SU-DHL-6 (cell line): ENCODE measurements around the gene NCLN.
"Not testable (repeated sequence)": the region's sequence is repeated elsewhere in the genome, so short reads cannot be mapped to it uniquely, and the experiment has no call there.

Experiments used
- H2AFZ ChIP-seq: fragments of 200-600 bp; sonication (generic); 2 replicates; pipeline ENCODE4 v1.6.1; 2014; ENCODE audit warnings: low read depth, mild to moderate bottlenecking, moderate library complexity, mixed read lengths, antibody characterized with exemption, low read length; ENCODE audit not compliant: severe bottlenecking
- H3F3A ChIP-seq: fragments of 200-600 bp; shearing (Covaris generic); 2 replicates; pipeline ENCODE4 v1.6.0; 2016; ENCODE audit warnings: antibody characterized with exemption, mild to moderate bottlenecking; ENCODE audit not compliant: insufficient read depth
- H3K27ac ChIP-seq: fragments of 200-600 bp; sonication (generic); 2 replicates; pipeline ENCODE4 v1.5.1; 2016; ENCODE audit warnings: low read depth, mild to moderate bottlenecking, low read length, moderate library complexity, mixed read lengths
- H3K27me3 ChIP-seq: fragments of 200-600 bp; sonication (generic), shearing (Covaris generic); 2 replicates; pipeline ENCODE4 v1.6.0; 2014; ENCODE audit warnings: mild to moderate bottlenecking, low read length
- H3K36me3 ChIP-seq: fragments of 200-600 bp; sonication (generic); 2 replicates; pipeline ENCODE4 v1.6.1; 2014; ENCODE audit warnings: mild to moderate bottlenecking, low read length, mixed read lengths
- H3K4me2 ChIP-seq: fragments of 300-600, 200-600 bp; shearing (Covaris generic), sonication (generic); 2 replicates; pipeline ENCODE4 v1.6.0; 2014; ENCODE audit warnings: low read length, low read depth, mild to moderate bottlenecking; ENCODE audit not compliant: poor library complexity, severe bottlenecking
- H3K4me3 ChIP-seq: fragments of 200-600 bp; sonication (generic); 2 replicates; pipeline ENCODE4 v1.5.1; 2014; ENCODE audit warnings: antibody characterized with exemption, low read length, mild to moderate bottlenecking, mixed read lengths; ENCODE audit not compliant: insufficient read depth, poor library complexity, severe bottlenecking
- H3K79me2 ChIP-seq: fragments of 200-600 bp; sonication (generic); 2 replicates; pipeline ENCODE4 v1.6.1; 2014; ENCODE audit warnings: mild to moderate bottlenecking, low read length, moderate library complexity; ENCODE audit not compliant: insufficient read depth
- H3K9ac ChIP-seq: fragments of 200-600 bp; sonication (generic); 2 replicates; pipeline ENCODE4 v1.7.0; 2014; ENCODE audit warnings: mild to moderate bottlenecking, low read length
- H3K9me2 ChIP-seq: fragments of 200-600 bp; sonication (generic); replicated peaks from 2 replicates; pipeline ENCODE4 v1.6.1; 2014; ENCODE audit warnings: low read length; ENCODE audit not compliant: insufficient read depth
- H3K9me3 ChIP-seq: fragments of 200-600 bp; sonication (generic); 2 replicates; pipeline ENCODE4 v1.6.1; 2014; ENCODE audit warnings: low read length, mixed read lengths; ENCODE audit not compliant: insufficient read depth
- H4K20me1 ChIP-seq: fragments of 200-600 bp; sonication (generic); 2 replicates; pipeline ENCODE4 v1.6.1; 2014; ENCODE audit warnings: low read depth, mild to moderate bottlenecking, antibody characterized with exemption, low read length, moderate library complexity, mixed read lengths
- EZH2phosphoT487 ChIP-seq: fragments of 200-600 bp; sonication (generic), shearing (Covaris generic); conservative IDR thresholded peaks from 2 replicates; pipeline ENCODE4 v1.6.1; 2018; ENCODE audit warnings: mild to moderate bottlenecking, antibody characterized with exemption, low read length, moderate library complexity, mixed read lengths
- TF ChIP-seq, protein P1 (sequence below): fragments of 200-600 bp; sonication (generic); IDR thresholded peaks from one replicate; pipeline ENCODE4 v1.5.1; 2017; ENCODE audit warnings: antibody characterized with exemption, mild to moderate bottlenecking, low read length, moderate library complexity; ENCODE audit not compliant: insufficient read depth, poor library complexity, severe bottlenecking

NCLN gene

GRCh38 chr19:3153286-3154230, 32.2 kb upstream of the NCLN start:
- Histone ChIP-seq H2AFZ (no peak overlapping the region), H3K27ac (no peak overlapping the region), H3K4me2 (no peak overlapping the region), H3K79me2 (no peaks in the 10 kb centered on the region), H3F3A (no peaks in the 10 kb centered on the region), H3K9ac (no peak overlapping the region), H3K27me3 (no peaks in the 10 kb centered on the region), H3K9me2 (no peaks in the 10 kb centered on the region), H3K36me3 (no peaks in the 10 kb centered on the region), H3K4me3 (no peak overlapping the region), H4K20me1 (no peaks in the 10 kb centered on the region), H3K9me3 (no peaks in the 10 kb centered on the region)
- no peak for TF ChIP-seq EZH2phosphoT487
- TF ChIP-seq, protein P1, sequence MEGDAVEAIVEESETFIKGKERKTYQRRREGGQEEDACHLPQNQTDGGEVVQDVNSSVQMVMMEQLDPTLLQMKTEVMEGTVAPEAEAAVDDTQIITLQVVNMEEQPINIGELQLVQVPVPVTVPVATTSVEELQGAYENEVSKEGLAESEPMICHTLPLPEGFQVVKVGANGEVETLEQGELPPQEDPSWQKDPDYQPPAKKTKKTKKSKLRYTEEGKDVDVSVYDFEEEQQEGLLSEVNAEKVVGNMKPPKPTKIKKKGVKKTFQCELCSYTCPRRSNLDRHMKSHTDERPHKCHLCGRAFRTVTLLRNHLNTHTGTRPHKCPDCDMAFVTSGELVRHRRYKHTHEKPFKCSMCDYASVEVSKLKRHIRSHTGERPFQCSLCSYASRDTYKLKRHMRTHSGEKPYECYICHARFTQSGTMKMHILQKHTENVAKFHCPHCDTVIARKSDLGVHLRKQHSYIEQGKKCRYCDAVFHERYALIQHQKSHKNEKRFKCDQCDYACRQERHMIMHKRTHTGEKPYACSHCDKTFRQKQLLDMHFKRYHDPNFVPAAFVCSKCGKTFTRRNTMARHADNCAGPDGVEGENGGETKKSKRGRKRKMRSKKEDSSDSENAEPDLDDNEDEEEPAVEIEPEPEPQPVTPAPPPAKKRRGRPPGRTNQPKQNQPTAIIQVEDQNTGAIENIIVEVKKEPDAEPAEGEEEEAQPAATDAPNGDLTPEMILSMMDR: no peak

GRCh38 chr19:3154447-3154846, 31.3 kb upstream of the NCLN start:
- not testable (repeated sequence) for H3K27ac ChIP-seq, H3K4me3 ChIP-seq, H3K4me2 ChIP-seq

DNA sequence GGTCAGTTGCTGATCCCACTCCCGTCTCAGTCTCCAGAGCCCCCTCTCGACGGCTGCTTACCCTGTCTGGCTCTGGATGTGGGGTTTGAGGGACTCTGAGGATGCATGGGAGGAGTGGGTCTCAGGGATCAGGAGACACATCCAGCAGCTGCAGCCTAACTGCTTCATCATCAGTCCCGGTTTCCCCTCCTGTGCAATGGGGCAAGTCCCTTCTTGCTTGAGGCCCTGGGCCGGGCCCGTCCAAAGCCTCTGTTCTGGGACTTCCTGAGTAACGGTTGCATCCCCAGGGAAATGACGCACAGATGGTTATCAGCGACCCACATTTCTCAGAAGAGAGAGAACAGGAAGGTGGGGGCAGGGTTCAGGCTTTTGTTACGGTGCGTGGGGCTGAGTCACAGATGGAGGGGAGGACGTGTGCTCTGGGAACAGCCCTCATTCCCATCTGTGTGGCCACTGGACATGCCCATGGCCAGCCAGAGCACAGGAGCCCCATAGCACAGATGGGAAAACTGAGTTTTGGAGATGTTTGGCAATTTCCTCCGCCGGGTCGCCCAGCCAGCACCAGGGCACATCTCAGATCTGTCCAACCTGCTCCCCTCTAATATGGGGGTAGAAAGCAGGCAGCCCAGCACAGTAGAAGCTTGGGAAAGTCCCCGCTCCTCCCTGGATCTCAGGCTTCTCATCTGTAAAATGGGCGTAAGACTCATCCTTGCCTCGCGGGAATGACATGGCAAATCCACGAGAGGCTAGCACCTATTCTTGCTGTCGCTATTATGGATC, 30.6 kb upstream of the NCLN start:
- H3K36me3 ChIP-seq: no peaks in the 10 kb centered on the region
- no peaks in the 10 kb centered on the region for H4K20me1 ChIP-seq
- H3K27me3 ChIP-seq: no peaks in the 10 kb centered on the region
- H2AFZ ChIP-seq: no peak overlapping the region
- no peaks in the 10 kb centered on the region for H3K9me2 ChIP-seq
- H3K4me3 ChIP-seq: no peak overlapping the region
- no peak overlapping the region for H3K4me2 ChIP-seq
- H3K27ac ChIP-seq: no peak overlapping the region
- H3F3A ChIP-seq: no peaks in the 10 kb centered on the region
- TF ChIP-seq, protein P1: no peak
- TF ChIP-seq EZH2phosphoT487: no peak
- no peaks in the 10 kb centered on the region for H3K79me2 ChIP-seq
- H3K9me3 ChIP-seq: no peaks in the 10 kb centered on the region
- no peak overlapping the region for H3K9ac ChIP-seq

More at GRCh38 chr19:3154447-3154846, 31.3 kb upstream of the NCLN start:
- not testable (repeated sequence) for H3K9me2 ChIP-seq, H3K9me3 ChIP-seq, H3K9ac ChIP-seq, H3K79me2 ChIP-seq, H2AFZ ChIP-seq, H3F3A ChIP-seq, H3K27me3 ChIP-seq, H4K20me1 ChIP-seq, H3K36me3 ChIP-seq
